Mesendoderm (in vitro differentiated cells): Measurements from ENCODE around the gene SCFD1.
A peak's percentile ranks its signal among the peaks of the same experiment; 100 is the strongest.

Source experiments
- DNase-seq: peaks from one replicate; pipeline ENCODE4 v3.0.0; 2013
- H2AK5ac ChIP-seq: 2 replicates; pipeline ENCODE4 v1.6.1; 2013; ENCODE audit warnings: low read length, inconsistent platforms
- H2BK120ac ChIP-seq: 2 replicates; pipeline ENCODE4 v1.6.1; 2013; ENCODE audit warnings: low read depth, mild to moderate bottlenecking, low read length, moderate library complexity, mixed read lengths
- H2BK15ac ChIP-seq: replicated peaks from 2 replicates; pipeline ENCODE4 v1.6.1; 2013; ENCODE audit warnings: low read depth, mild to moderate bottlenecking, moderate library complexity
- H2BK5ac ChIP-seq: 2 replicates; pipeline ENCODE4 v1.6.1; 2013; ENCODE audit warnings: low read length, inconsistent platforms
- H3K18ac ChIP-seq: 2 replicates; pipeline ENCODE4 v1.6.1; 2013; ENCODE audit warnings: mild to moderate bottlenecking, low read length, mixed read lengths
- H3K23ac ChIP-seq: one replicate; pipeline ENCODE4 v1.6.1; 2013; ENCODE audit warnings: low read length
- H3K27ac ChIP-seq: 2 replicates; pipeline ENCODE4 v1.5.1; 2013; ENCODE audit warnings: low read depth, mild to moderate bottlenecking, inconsistent platforms, low read length, moderate library complexity
- H3K27me3 ChIP-seq: 2 replicates; pipeline ENCODE4 v1.6.1; 2013; ENCODE audit warnings: low read length, control low read depth, mild to moderate bottlenecking, inconsistent platforms; ENCODE audit not compliant: insufficient read depth, poor library complexity
- H3K36me3 ChIP-seq: 2 replicates; pipeline ENCODE4 v1.6.1; 2013; ENCODE audit warnings: low read length, inconsistent platforms; ENCODE audit not compliant: control insufficient read depth, insufficient read depth
- H3K4ac ChIP-seq: one replicate; pipeline ENCODE4 v1.6.1; 2013; ENCODE audit warnings: low read depth, mild to moderate bottlenecking, low read length, moderate library complexity
- H3K4me1 ChIP-seq: 2 replicates; pipeline ENCODE4 v1.6.1; 2013; ENCODE audit warnings: low read depth, low read length, inconsistent platforms; ENCODE audit not compliant: control insufficient read depth
- H3K4me2 ChIP-seq: 2 replicates; pipeline ENCODE4 v1.6.1; 2013; ENCODE audit warnings: low read length
- H3K4me3 ChIP-seq: 2 replicates; pipeline ENCODE4 v1.5.1; 2013; ENCODE audit warnings: mild to moderate bottlenecking, low read length
- H3K56ac ChIP-seq: one replicate; pipeline ENCODE4 v1.6.1; 2013; ENCODE audit warnings: low read length
- H3K79me1 ChIP-seq: 2 replicates; pipeline ENCODE4 v1.6.1; 2013; ENCODE audit warnings: low read length, inconsistent platforms
- H3K79me2 ChIP-seq: 2 replicates; pipeline ENCODE4 v1.6.1; 2013; ENCODE audit warnings: mild to moderate bottlenecking, low read length; ENCODE audit not compliant: control insufficient read depth, insufficient read depth
- H3K9ac ChIP-seq: 2 replicates; pipeline ENCODE4 v1.6.1; 2013; ENCODE audit warnings: low read length, inconsistent platforms
- H4K5ac ChIP-seq: one replicate; pipeline ENCODE4 v1.6.1; 2013; ENCODE audit warnings: low read length
- H4K8ac ChIP-seq: one replicate; pipeline ENCODE4 v1.6.1; 2013; ENCODE audit warnings: low read depth, mild to moderate bottlenecking, control low read depth, low read length, moderate library complexity
- WGBS: extraction: QIAGEN DNeasy Blood & Tissue Kit; methylation state at CpG from one replicate; pipeline ENCODE4 v1.1.7; 2013; ENCODE audit warnings: low lambda C conversion rate, missing lambda C conversion rate; ENCODE audit not compliant: insufficient coverage; ENCODE audit errors: extremely low coverage; 5-methylcytosine and 5-hydroxymethylcytosine counted together

Gene SCFD1

DNA sequence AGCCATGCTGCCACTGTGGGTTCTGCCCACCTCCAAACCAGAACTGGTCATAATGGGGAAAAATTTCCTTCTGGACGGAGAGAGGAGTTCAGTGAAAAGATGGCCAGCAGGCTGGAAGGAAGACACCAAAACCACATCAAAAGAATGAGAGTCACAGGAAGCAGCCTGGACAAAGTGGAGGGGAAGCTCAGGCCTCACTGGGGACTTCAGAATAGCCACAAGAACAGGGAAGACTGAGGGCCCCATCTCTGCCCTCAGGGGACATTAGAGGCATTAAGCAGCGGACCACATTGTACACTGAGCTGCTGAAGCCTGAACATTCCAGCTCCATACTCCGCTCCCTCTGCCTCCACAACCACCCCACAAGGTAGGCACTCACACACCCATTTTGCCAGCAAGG is 132.7 kb downstream of the SCFD1 start:
- Histone ChIP-seq H2AK5ac (no peak overlapping the region), H3K4ac (no peak overlapping the region), H3K79me1 (no peaks in the 10 kb centered on the region), H3K27me3 (no peaks in the 10 kb centered on the region), H3K9ac (no peak overlapping the region), H3K4me3 (no peak overlapping the region), H3K36me3 (no peaks in the 10 kb centered on the region), H2BK15ac (no peak overlapping the region), H2BK5ac (no peak overlapping the region), H4K8ac (no peak overlapping the region), H3K27ac (no peak overlapping the region), H3K79me2 (no peaks in the 10 kb centered on the region), H3K4me1 (no peaks in the 10 kb centered on the region), H3K23ac (no peak overlapping the region), H3K4me2 (no peak overlapping the region), H3K18ac (no peak overlapping the region), H4K5ac (no peak overlapping the region), H2BK120ac (no peak overlapping the region), H3K56ac (no peak overlapping the region)
- no CpG with 5 or more reads among the region's 3 CpGs for WGBS
- DNase-seq = no peak

DNA sequence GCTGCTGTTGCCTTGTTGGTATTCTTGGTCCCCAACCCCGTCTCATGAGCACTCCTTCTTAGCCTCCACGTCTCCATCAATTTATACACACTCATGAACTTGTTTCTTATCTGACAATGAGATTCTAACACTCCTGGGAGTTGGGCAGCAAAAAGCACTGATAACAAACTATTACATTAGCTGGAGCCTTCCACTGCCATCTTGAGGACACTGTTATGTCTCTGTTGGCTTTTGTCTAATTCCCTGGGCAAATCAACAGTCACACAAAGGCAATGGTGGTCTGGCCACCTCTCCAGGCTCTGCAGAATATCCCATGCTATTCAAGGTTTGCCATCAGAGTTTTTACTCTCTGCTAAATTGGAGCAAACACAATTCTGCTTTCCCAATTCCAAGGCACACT is 134.5 kb downstream of the SCFD1 start:
- Histone ChIP-seq H3K56ac (no peak overlapping the region), H3K4me1 (no peaks in the 10 kb centered on the region), H3K79me1 (no peaks in the 10 kb centered on the region), H3K79me2 (no peaks in the 10 kb centered on the region), H2AK5ac (no peak overlapping the region), H2BK15ac (no peak overlapping the region), H3K9ac (no peak overlapping the region), H3K27ac (no peak overlapping the region), H3K4ac (no peak overlapping the region), H3K27me3 (no peaks in the 10 kb centered on the region), H3K4me3 (no peak overlapping the region), H2BK120ac (no peak overlapping the region), H4K5ac (no peak overlapping the region), H3K23ac (no peak overlapping the region), H3K4me2 (no peak overlapping the region), H2BK5ac (no peak overlapping the region), H4K8ac (no peak overlapping the region), H3K18ac (no peak overlapping the region), H3K36me3 (no peaks in the 10 kb centered on the region)
- no CpG with 5 or more reads among the region's 2 CpGs for WGBS
- peak; percentile 18 for DNase-seq

GRCh38 chr14:30757082-30757481 is 135.0 kb downstream of the SCFD1 start:
- H3K79me1 ChIP-seq = no peaks in the 10 kb centered on the region
- H2BK5ac ChIP-seq = no peak overlapping the region
- H3K36me3 ChIP-seq = no peaks in the 10 kb centered on the region
- H2BK15ac ChIP-seq = no peak overlapping the region
- no CpG with 5 or more reads among the region's 3 CpGs for WGBS
- H4K5ac ChIP-seq = no peak overlapping the region
- H3K79me2 ChIP-seq = no peaks in the 10 kb centered on the region
- H3K4me1 ChIP-seq = no peaks in the 10 kb centered on the region
- H3K23ac ChIP-seq = no peak overlapping the region
- no peak for DNase-seq
- H3K27ac ChIP-seq = no peak overlapping the region
- H2BK120ac ChIP-seq = no peak overlapping the region
- no peak overlapping the region for H3K9ac ChIP-seq
- no peak overlapping the region for H3K56ac ChIP-seq
- H4K8ac ChIP-seq = no peak overlapping the region
- no peak overlapping the region for H2AK5ac ChIP-seq
- H3K4me2 ChIP-seq = no peak overlapping the region
- H3K27me3 ChIP-seq = no peaks in the 10 kb centered on the region
- no peak overlapping the region for H3K4ac ChIP-seq
- no peak overlapping the region for H3K18ac ChIP-seq
- no peak overlapping the region for H3K4me3 ChIP-seq

DNA sequence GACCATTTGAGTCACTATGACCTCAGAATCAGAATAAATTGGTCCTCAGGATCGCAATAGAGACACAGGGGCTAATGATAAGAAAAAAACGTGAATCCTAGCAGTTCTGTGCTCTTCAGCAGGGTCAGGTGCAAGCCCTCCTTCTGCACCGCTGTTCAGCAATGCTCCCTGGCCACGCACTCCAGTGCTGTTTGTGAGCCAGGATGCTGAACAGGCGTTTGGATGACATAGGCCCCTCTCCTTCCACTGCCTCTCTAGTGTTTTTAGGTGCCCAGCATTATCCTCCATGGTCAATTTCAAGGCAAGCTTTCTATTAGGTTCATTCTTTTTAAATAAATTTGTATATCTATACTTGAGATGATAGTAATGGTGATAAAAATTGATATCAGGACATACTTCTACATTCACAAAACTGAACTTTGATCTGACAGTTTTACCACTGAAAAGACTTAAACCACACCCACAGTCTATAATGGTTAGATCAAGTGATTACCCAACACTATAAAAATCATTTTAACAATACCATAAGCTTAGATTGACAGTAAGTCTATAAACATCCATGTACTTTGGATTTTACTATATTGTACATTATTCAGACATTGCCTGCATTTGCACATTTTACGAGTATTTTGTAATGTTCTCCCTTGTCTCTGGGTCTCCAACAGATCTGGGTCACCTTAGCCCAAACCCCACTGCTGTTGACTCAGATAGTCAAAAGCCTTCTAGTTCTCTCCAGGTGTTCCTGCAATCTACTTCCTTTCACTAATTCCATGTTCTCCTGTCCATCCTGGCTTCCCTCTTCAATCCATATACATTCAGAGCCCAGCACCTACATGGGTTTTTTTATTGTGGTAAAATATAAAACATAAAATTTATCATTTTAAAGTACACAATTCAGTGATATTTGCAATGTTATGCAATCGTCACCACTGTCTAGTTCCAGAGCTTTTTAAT is 137.3 kb downstream of the SCFD1 start:
- H3K18ac ChIP-seq = no peak overlapping the region
- H3K79me2 ChIP-seq = no peaks in the 10 kb centered on the region
- no peak overlapping the region for H4K5ac ChIP-seq
- H3K9ac ChIP-seq = no peak overlapping the region
- H3K27me3 ChIP-seq = no peaks in the 10 kb centered on the region
- no peak overlapping the region for H3K56ac ChIP-seq
- H2BK5ac ChIP-seq = no peak overlapping the region
- no peak overlapping the region for H3K4ac ChIP-seq
- H3K79me1 ChIP-seq = no peaks in the 10 kb centered on the region
- H3K4me2 ChIP-seq = no peak overlapping the region
- no peak overlapping the region for H4K8ac ChIP-seq
- no peaks in the 10 kb centered on the region for H3K4me1 ChIP-seq
- no peak overlapping the region for H3K23ac ChIP-seq
- DNase-seq = no peak
- H2BK120ac ChIP-seq = no peak overlapping the region
- H2BK15ac ChIP-seq = no peak overlapping the region
- no peaks in the 10 kb centered on the region for H3K36me3 ChIP-seq
- H3K27ac ChIP-seq = no peak overlapping the region
- WGBS = no CpG with 5 or more reads among the region's 7 CpGs
- no peak overlapping the region for H2AK5ac ChIP-seq
- H3K4me3 ChIP-seq = no peak overlapping the region

DNA sequence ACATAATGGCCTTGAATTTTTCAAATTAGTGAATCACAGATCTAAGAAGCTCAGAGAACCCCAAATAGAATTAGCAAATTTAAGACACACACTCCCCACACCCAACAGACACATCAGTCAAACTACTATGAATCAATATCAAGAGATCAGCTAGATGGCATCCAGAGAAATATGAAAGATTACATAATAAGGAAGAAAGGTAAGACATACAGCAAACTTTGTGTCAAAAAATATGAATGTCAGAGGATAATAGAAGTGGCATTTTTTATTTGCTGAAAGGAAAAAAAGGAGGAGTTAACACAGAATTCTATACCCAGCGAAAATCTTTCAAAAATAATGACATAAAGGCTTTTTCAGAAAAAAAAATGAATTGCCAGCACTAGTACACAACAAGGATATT is 141.8 kb downstream of the SCFD1 start:
- H3K36me3 ChIP-seq = no peaks in the 10 kb centered on the region
- H3K4ac ChIP-seq = no peak overlapping the region
- no peak overlapping the region for H2BK120ac ChIP-seq
- H3K4me1 ChIP-seq = no peaks in the 10 kb centered on the region
- H3K79me2 ChIP-seq = no peaks in the 10 kb centered on the region
- no peak overlapping the region for H3K56ac ChIP-seq
- no peaks in the 10 kb centered on the region for H3K79me1 ChIP-seq
- no peaks in the 10 kb centered on the region for H3K27me3 ChIP-seq
- H2BK5ac ChIP-seq = no peak overlapping the region
- DNase-seq = no peak
- H2AK5ac ChIP-seq = no peak overlapping the region
- no peak overlapping the region for H3K18ac ChIP-seq
- H3K4me3 ChIP-seq = no peak overlapping the region
- H4K8ac ChIP-seq = no peak overlapping the region
- no peak overlapping the region for H3K27ac ChIP-seq
- no peak overlapping the region for H2BK15ac ChIP-seq
- no peak overlapping the region for H4K5ac ChIP-seq
- no CpG with 5 or more reads among the region's 1 CpG for WGBS
- no peak overlapping the region for H3K9ac ChIP-seq
- H3K4me2 ChIP-seq = no peak overlapping the region
- no peak overlapping the region for H3K23ac ChIP-seq

GRCh38 chr14:30767624-30768023 is 145.5 kb downstream of the SCFD1 start:
- Histone ChIP-seq H3K4me1 (no peaks in the 10 kb centered on the region), H3K79me2 (no peaks in the 10 kb centered on the region), H4K8ac (no peak overlapping the region), H3K9ac (no peak overlapping the region), H3K4me2 (no peak overlapping the region), H3K27ac (no peak overlapping the region), H4K5ac (no peak overlapping the region), H2BK5ac (no peak overlapping the region), H3K18ac (no peak overlapping the region), H2AK5ac (no peak overlapping the region), H3K27me3 (no peaks in the 10 kb centered on the region), H3K36me3 (no peaks in the 10 kb centered on the region), H3K23ac (no peak overlapping the region), H3K4ac (no peak overlapping the region), H3K79me1 (no peaks in the 10 kb centered on the region), H2BK15ac (no peak overlapping the region), H2BK120ac (no peak overlapping the region), H3K4me3 (no peak overlapping the region), H3K56ac (no peak overlapping the region)
- WGBS = no CpG with 5 or more reads among the region's 4 CpGs
- no peak for DNase-seq
